RWPE1 (cell line): ENCODE data around the gene MAPK11.

Source experiments
- CTCF ChIA-PET: fragments of 350-600 bp; sonication (Branson Sonifier 250); formaldehyde crosslinking; extraction: SDS; loops from one replicate; lab custom pipeline; 2021; lab: Yijun Ruan, JAX
- POLR2A ChIA-PET: fragments of 400-600 bp; formaldehyde crosslinking; extraction: SDS; loops from one replicate; lab custom pipeline; 2020; ENCODE audit warnings: antibody characterized with exemption; ENCODE audit not compliant: low non-redundant PET; lab: Yijun Ruan, JAX
- DNase-seq: peaks from one replicate; pipeline ENCODE4 v3.0.0; 2012; ENCODE audit warnings: low spot score
- H3K27ac ChIP-seq: fragments of 450-650 bp; 2 replicates; pipeline ENCODE4 v1.5.1; 2017
- CTCF ChIP-seq: fragments of 450-650 bp; conservative IDR thresholded peaks from 2 replicates; pipeline ENCODE4 v1.5.1; 2017; ENCODE audit warnings: low read depth, mild to moderate bottlenecking

MAPK11 gene

GRCh38 chr22:50264104-50264745 lies 6.0 kb downstream of the MAPK11 start:
- POLR2A ChIA-PET, result no interaction called here

GRCh38 chr22:50262973-50263617 lies 7.1 kb downstream of the MAPK11 start:
- H3K27ac ChIP-seq, result peak overlapping the region; percentile 91
- no peak for DNase-seq
- POLR2A ChIA-PET, result no interaction called here
- TF ChIP-seq CTCF, result no peak
- CTCF ChIA-PET, result interaction anchor here (0.7 to 1.0 kb wide), 2 partner anchors 64 to 79 kb away, joined by 3 read pairs; no protein-coding TSS in a partner anchor

More at GRCh38 chr22:50264104-50264745, 6.0 kb downstream of the MAPK11 start:
- TF ChIP-seq CTCF, result no peak
- H3K27ac ChIP-seq, result peak overlapping the region; percentile 91
- CTCF ChIA-PET, result interaction anchor here (0.6 kb wide), 1 partner anchor 64 kb away, joined by 3 read pairs; no protein-coding TSS in a partner anchor
- DNase-seq, result no peak

GRCh38 chr22:50262460-50262911 lies 7.7 kb downstream of the MAPK11 start:
- peak overlapping the region; percentile 91 for H3K27ac ChIP-seq
- DNase-seq, result peak; percentile 60
- POLR2A ChIA-PET, result no interaction called here
- no peak for TF ChIP-seq CTCF
- CTCF ChIA-PET, result interaction anchor here (0.7 to 1.0 kb wide), 2 partner anchors 65 to 79 kb away, joined by 3 read pairs; no protein-coding TSS in a partner anchor

- no peak for TF ChIP-seq CTCF
- H3K27ac ChIP-seq, result peak within 1 kb of the TSS; percentile 91
- no peak for DNase-seq
- CTCF ChIA-PET, result interaction anchor here (0.6 kb wide), 1 partner anchor 179 kb away, joined by 3 read pairs; no protein-coding TSS in a partner anchor
- POLR2A ChIA-PET, result no interaction called here
Measured at GRCh38 chr22:50261615-50262459, 8.3 kb downstream of the MAPK11 start, which contains the start of gene MAPK12. TSS of gene MAPK12 (minus strand) at chr22:50261683. CDS start at chr22:50261509, 174 bp downstream.

- H3K27ac ChIP-seq, result peak overlapping the region; percentile 91
- DNase-seq, result no peak
- POLR2A ChIA-PET, result no interaction called here
- CTCF ChIA-PET, result interaction anchor here (0.6 kb wide), 1 partner anchor 180 kb away, joined by 3 read pairs; no protein-coding TSS in a partner anchor
- TF ChIP-seq CTCF, result no peak
Measured at GRCh38 chr22:50260801-50261614, 9.2 kb downstream of the MAPK11 start.
